Liver (tissue), 9 donors: ENCODE measurements around the gene GIMAP8. TPM values are rescaled to one million over a fixed set of nuclear protein-coding genes. Genes with fewer than 3 reads are reported as not detected.

Experiments used
- DNase-seq: peaks from one replicate; pipeline ENCODE4 v3.0.0-alpha.2; 2017; ENCODE audit warnings: low spot score
- H3K27ac ChIP-seq, 2 donors: one replicate each; pipeline ENCODE4 v1.7.0; 2013; ENCODE audit warnings: inconsistent platforms in 2 of 2, low read length in 2 of 2, control low read depth in 1 of 2, low read depth in 1 of 2, mild to moderate bottlenecking in 1 of 2
- H3K27me3 ChIP-seq, 4 donors: one replicate each; pipeline versions ENCODE4 v1.6.1 to v1.7.0; 2013; ENCODE audit warnings: low read length in 3 of 4, inconsistent platforms in 1 of 4, mild to moderate bottlenecking in 1 of 4, moderate library complexity in 1 of 4; ENCODE audit not compliant: control insufficient read depth in 4 of 4, insufficient read depth in 4 of 4
- H3K36me3 ChIP-seq, 4 donors: one replicate each; pipeline versions ENCODE4 v1.6.1 to v1.7.0; 2013; ENCODE audit warnings: low read length in 3 of 4, mild to moderate bottlenecking in 3 of 4, low read depth in 1 of 4, moderate library complexity in 1 of 4; ENCODE audit not compliant: control insufficient read depth in 4 of 4, insufficient read depth in 3 of 4
- H3K4me1 ChIP-seq, 4 donors: one replicate each; pipeline versions ENCODE4 v1.6.1 to v1.7.0; 2013; ENCODE audit warnings: low read length in 3 of 4, mild to moderate bottlenecking in 3 of 4, moderate library complexity in 1 of 4; ENCODE audit not compliant: control insufficient read depth in 4 of 4, insufficient read depth in 4 of 4
- H3K4me3 ChIP-seq, 3 donors: one replicate each; pipeline versions ENCODE4 v1.6.1 to v1.7.0; 2013; ENCODE audit warnings: low read length in 3 of 3, control low read depth in 1 of 3, low read depth in 1 of 3, mild to moderate bottlenecking in 1 of 3
- H3K9ac ChIP-seq, 2 donors: one replicate each; pipeline ENCODE4 v1.7.0; 2013; ENCODE audit warnings: low read length in 2 of 2, mild to moderate bottlenecking in 2 of 2, moderate library complexity in 2 of 2, control low read depth in 1 of 2, low read depth in 1 of 2
- H3K9me3 ChIP-seq, 4 donors: one replicate each; pipeline versions ENCODE4 v1.6.1 to v1.7.0; 2013; ENCODE audit warnings: low read length in 3 of 4; ENCODE audit not compliant: control insufficient read depth in 4 of 4
- EGR1 ChIP-seq, 2 donors: IDR thresholded peaks; 2 replicates each; pipeline ENCODE4 v1.6.1; 2016 to 2018; ENCODE audit warnings: antibody characterized with exemption in 2 of 2, low read depth in 2 of 2
- FOXA1 ChIP-seq: IDR thresholded peaks from 2 replicates; pipeline ENCODE4 v1.6.1; 2016; ENCODE audit warnings: antibody characterized with exemption
- FOXA2 ChIP-seq: IDR thresholded peaks from 2 replicates; pipeline ENCODE4 v1.6.1; 2016; ENCODE audit warnings: antibody characterized with exemption
- HNF4A ChIP-seq, 2 donors: conservative IDR thresholded peaks; 2 replicates each; pipeline ENCODE4 v1.6.1; 2016; ENCODE audit warnings: antibody characterized with exemption in 2 of 2, mild to moderate bottlenecking in 2 of 2
- HNF4G ChIP-seq: IDR thresholded peaks from 2 replicates; pipeline ENCODE4 v1.6.1; 2016; ENCODE audit warnings: antibody characterized with exemption
- JUND ChIP-seq, 2 donors: IDR thresholded peaks; 2 replicates each; pipeline ENCODE4 v1.6.1; 2016; ENCODE audit warnings: antibody characterized with exemption in 2 of 2
- RAD21 ChIP-seq, 2 donors: IDR thresholded peaks; 2 replicates each; pipeline ENCODE4 v1.6.1; 2016; ENCODE audit warnings: antibody characterized with exemption in 2 of 2, mild to moderate bottlenecking in 2 of 2
- RXRA ChIP-seq, 2 donors: IDR thresholded peaks; 2 replicates each; pipeline ENCODE4 v1.6.1; 2017 to 2018; ENCODE audit warnings: antibody characterized with exemption in 2 of 2, mild to moderate bottlenecking in 1 of 2
- SP1 ChIP-seq: IDR thresholded peaks from 2 replicates; pipeline ENCODE4 v1.6.1; 2018; ENCODE audit warnings: antibody characterized with exemption, mild to moderate bottlenecking
- TAF1 ChIP-seq: conservative IDR thresholded peaks from 2 replicates; pipeline ENCODE4 v1.6.1; 2016; ENCODE audit warnings: antibody characterized with exemption, mild to moderate bottlenecking
- YY1 ChIP-seq: IDR thresholded peaks from 2 replicates; pipeline ENCODE4 v1.6.1; 2016; ENCODE audit warnings: antibody characterized with exemption, mild to moderate bottlenecking
- WGBS: extraction: QIAGEN DNeasy Blood & Tissue Kit; methylation state at CpG from one replicate; pipeline ENCODE4 v1.1.7; 2013; 5-methylcytosine and 5-hydroxymethylcytosine counted together
- polyA plus RNA-seq, 2 donors: library from polyadenylated mRNA; stranded (reverse) in 1 of 2; unstranded in 1 of 2; fragments of 200-250 nt in 1 of 2; fragments of >200 nt in 1 of 2; fragmentation: Nextera tagmentation in 1 of 2; extraction: Ambion mirVana in 1 of 2; gene quantifications; one replicate each; pipeline versions ENCODE4 v1.2.1 to v1.2.3, GENCODE V29; 2013 to 2015
- total RNA-seq, 2 donors: library from RNA; depleted of rRNA; stranded (reverse); fragments of >200 nt; gene quantifications; one replicate each; pipeline ENCODE4 v1.2.3, GENCODE V29; 2014
- TF ChIP-seq, protein P1 (sequence below): IDR thresholded peaks from 2 replicates; pipeline ENCODE4 v1.6.1; 2016; ENCODE audit warnings: antibody characterized with exemption, mild to moderate bottlenecking
- TF ChIP-seq, protein P2 (sequence below): IDR thresholded peaks from 2 replicates; pipeline ENCODE4 v1.6.1; 2016; ENCODE audit warnings: antibody characterized with exemption
- donor health status: healthy.
- donor health status: healthy.
- donor health status: healthy.
- donor health status: healthy.
- donor health status: healthy.

GIMAP8 gene
- total and polyA plus RNA-seq, 4 donors, result 1.6 to 9.4 (median 7.6) TPM

DNA sequence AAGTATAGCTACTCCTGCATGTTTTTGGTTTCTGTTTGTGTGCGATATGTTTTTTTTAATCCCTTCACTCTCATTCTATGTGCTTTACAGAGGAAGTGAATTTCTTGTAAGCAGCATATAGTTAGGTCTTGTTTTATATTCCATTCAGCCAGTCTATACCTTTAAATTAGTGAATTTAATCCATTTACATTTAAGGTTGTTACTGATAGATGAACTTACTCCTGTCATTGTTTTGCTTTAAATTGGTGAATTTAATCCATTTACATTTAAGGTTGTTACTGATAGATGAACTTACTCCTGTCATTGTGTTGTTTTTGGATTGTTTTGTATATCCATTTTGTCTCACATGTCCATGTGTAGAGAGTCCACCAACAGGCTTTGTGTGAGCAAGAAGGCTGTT lies 11.1 kb downstream of the GIMAP8 start:
- WGBS, result 87% methylated on average over 1 of the region's 1 CpG
- Histone ChIP-seq H3K27me3 (no peaks in the 10 kb centered on the region), H3K9me3 (peaks cover 0 to 21% (median 7%) of the 10 kb centered on the region in 4 donors), H3K27ac (no peak overlapping the region), H3K9ac (no peak overlapping the region), H3K4me3 (no peak overlapping the region), H3K4me1 (peaks cover 0 to 4% (median 0%) of the 10 kb centered on the region in 4 donors), H3K36me3 (no peaks in the 10 kb centered on the region)
- no peak for TF ChIP-seq HNF4A (conservative IDR thresholded peaks at IDR 0.05)
- TF ChIP-seq SP1, result no peak
- TF ChIP-seq, protein P1, sequence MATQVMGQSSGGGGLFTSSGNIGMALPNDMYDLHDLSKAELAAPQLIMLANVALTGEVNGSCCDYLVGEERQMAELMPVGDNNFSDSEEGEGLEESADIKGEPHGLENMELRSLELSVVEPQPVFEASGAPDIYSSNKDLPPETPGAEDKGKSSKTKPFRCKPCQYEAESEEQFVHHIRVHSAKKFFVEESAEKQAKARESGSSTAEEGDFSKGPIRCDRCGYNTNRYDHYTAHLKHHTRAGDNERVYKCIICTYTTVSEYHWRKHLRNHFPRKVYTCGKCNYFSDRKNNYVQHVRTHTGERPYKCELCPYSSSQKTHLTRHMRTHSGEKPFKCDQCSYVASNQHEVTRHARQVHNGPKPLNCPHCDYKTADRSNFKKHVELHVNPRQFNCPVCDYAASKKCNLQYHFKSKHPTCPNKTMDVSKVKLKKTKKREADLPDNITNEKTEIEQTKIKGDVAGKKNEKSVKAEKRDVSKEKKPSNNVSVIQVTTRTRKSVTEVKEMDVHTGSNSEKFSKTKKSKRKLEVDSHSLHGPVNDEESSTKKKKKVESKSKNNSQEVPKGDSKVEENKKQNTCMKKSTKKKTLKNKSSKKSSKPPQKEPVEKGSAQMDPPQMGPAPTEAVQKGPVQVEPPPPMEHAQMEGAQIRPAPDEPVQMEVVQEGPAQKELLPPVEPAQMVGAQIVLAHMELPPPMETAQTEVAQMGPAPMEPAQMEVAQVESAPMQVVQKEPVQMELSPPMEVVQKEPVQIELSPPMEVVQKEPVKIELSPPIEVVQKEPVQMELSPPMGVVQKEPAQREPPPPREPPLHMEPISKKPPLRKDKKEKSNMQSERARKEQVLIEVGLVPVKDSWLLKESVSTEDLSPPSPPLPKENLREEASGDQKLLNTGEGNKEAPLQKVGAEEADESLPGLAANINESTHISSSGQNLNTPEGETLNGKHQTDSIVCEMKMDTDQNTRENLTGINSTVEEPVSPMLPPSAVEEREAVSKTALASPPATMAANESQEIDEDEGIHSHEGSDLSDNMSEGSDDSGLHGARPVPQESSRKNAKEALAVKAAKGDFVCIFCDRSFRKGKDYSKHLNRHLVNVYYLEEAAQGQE, result no peak
- TF ChIP-seq FOXA2, result no peak
- no peak for TF ChIP-seq HNF4G
- no peak for DNase-seq

DNA sequence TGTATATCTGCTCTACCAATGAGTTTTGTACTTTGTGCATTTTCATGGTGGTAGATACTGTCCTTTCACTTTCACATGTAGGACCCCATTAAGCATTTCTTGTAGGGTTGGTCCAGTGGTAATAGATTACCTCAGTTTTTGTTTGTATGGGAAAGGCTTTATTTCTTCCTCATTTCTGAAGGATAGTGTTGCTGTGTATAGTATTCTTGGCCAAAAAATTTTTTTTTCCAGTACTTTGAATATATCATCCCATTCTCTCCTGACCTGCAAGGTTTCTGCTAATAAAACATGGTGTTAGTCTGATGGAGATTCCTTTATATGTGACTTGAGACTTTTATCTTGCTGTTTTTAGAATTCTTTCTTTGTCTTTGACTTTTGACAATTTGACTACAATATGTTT lies 12.0 kb downstream of the GIMAP8 start:
- Histone ChIP-seq H3K36me3 (no peaks in the 10 kb centered on the region), H3K4me1 (peaks cover 0 to 4% (median 0%) of the 10 kb centered on the region in 4 donors), H3K4me3 (no peak overlapping the region), H3K27me3 (no peaks in the 10 kb centered on the region), H3K9ac (no peak overlapping the region), H3K27ac (no peak overlapping the region), H3K9me3 (peaks cover 0 to 21% (median 7%) of the 10 kb centered on the region in 4 donors)
- no peak for DNase-seq
- TF ChIP-seq FOXA2 (no peak), HNF4G (no peak), YY1 (no peak), RAD21 (IDR thresholded peaks at IDR 0.05) (no peak), RXRA (IDR thresholded peaks at IDR 0.05) (no peak), EGR1 (IDR thresholded peaks at IDR 0.05; ENCODE audit: low read depth in 2 of 2) (no peak), TAF1 (no peak), SP1 (no peak), JUND (IDR thresholded peaks at IDR 0.05) (no peak), FOXA1 (no peak), HNF4A (conservative IDR thresholded peaks at IDR 0.05) (no peak)
- TF ChIP-seq, protein P1, result no peak
- TF ChIP-seq, protein P2, sequence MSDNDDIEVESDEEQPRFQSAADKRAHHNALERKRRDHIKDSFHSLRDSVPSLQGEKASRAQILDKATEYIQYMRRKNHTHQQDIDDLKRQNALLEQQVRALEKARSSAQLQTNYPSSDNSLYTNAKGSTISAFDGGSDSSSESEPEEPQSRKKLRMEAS, result no peak
